ENCODE results near the gene TBC1D22A. TPM values are rescaled to one million over a fixed set of nuclear protein-coding genes. Genes with fewer than 3 reads are reported as not detected.

Gene TBC1D22A
- total RNA-seq, 1 experiment from 2014 or later: 14.3 TPM

DNA sequence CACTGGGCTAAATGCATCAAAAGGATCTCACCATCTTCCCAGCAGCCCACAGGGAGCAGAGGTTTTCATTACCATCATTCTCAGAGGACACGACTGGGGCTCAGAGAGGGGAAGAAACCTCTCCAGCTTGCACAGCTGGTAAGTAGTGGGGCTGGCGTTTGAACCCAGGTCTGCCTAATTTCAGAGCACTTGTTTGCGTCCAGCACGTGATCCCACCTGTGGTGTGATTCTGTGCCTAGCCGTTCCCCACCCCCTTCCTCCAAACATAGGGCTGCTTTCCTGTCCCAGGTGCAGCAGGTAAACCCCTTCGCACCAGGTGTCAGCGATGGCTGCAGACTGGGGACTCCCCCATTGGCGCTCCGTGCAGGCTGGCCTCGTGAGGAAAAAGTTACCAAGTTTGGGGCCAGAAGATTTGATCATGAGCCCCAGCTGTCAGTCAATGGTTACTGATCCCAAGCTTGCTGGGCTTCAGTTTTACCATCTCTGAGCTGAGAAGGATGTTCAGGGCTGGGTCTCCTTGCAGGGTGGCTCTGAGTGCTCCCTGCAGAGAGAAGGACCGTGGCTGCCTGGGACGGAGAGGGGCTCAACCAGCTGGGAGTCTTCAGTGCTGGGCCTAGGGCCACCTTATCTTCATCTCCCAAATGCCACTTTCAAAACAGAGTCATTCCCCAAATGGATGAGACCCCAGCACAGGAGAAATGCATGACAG is 445.6 kb downstream of the TBC1D22A start:
- ATAC-seq: no peak
- intact Hi-C loops (cut with micrococcal nuclease): no loop called here
- CTCF ChIA-PET: no interaction called here

GRCh38 chr22:47208630-47209029 is 446.2 kb downstream of the TBC1D22A start:
- intact Hi-C loops (cut with micrococcal nuclease): no loop called here
- no peak for ATAC-seq
- Histone ChIP-seq H2AFZ (ENCODE audit: low read length) (no peak overlapping the region), H3K27ac (ENCODE audit: low read length) (no peak overlapping the region), H3K4me2 (ENCODE audit: low read length) (no peak overlapping the region), H4K20me1 (ENCODE audit: low read length) (no peaks in the 10 kb centered on the region), H3K4me3 (ENCODE audit: low read length) (no peak overlapping the region), H3K36me3 (ENCODE audit: low read depth, low read length) (no peaks in the 10 kb centered on the region), H3K9me3 (ENCODE audit: low read length) (no peaks in the 10 kb centered on the region), H3K9me2 (replicated peaks; ENCODE audit: low read length) (no peaks in the 10 kb centered on the region), H3K9ac (ENCODE audit: low read length) (no peak overlapping the region), H3F3A (ENCODE audit: low read length, unreplicated experiment) (no peaks in the 10 kb centered on the region), H3K79me2 (ENCODE audit: low read length) (no peaks in the 10 kb centered on the region), H3K27me3 (ENCODE audit: low read length) (no peaks in the 10 kb centered on the region), H3K4me1 (ENCODE audit: insufficient read depth, low read length) (no peaks in the 10 kb centered on the region)
- DNase-seq: no peak
- no peak for TF ChIP-seq EZH2phosphoT487 (IDR thresholded peaks at IDR 0.05; ENCODE audit: borderline replicate concordance, low read length)
- TF ChIP-seq CTCF (conservative IDR thresholded peaks at IDR 0.05; ENCODE audit: low read depth, low read length): no peak
- no peak for TF ChIP-seq EZH2 (IDR thresholded peaks at IDR 0.05; ENCODE audit: low read length, unreplicated experiment)
- BruUV-seq (replicated peaks): no TSS peak
- CTCF ChIA-PET: no interaction called here
- POLR2A ChIA-PET (ENCODE audit: unreplicated experiment): no interaction called here

More for the DNA sequence above, 445.6 kb downstream of the TBC1D22A start:
- TF ChIP-seq EZH2 (IDR thresholded peaks at IDR 0.05; ENCODE audit: low read length, unreplicated experiment) (no peak), CTCF (conservative IDR thresholded peaks at IDR 0.05; ENCODE audit: low read depth, low read length) (no peak), EZH2phosphoT487 (IDR thresholded peaks at IDR 0.05; ENCODE audit: borderline replicate concordance, low read length) (no peak)
- Histone ChIP-seq H3K27me3 (ENCODE audit: low read length) (no peaks in the 10 kb centered on the region), H3K36me3 (ENCODE audit: low read depth, low read length) (no peaks in the 10 kb centered on the region), H3K4me3 (ENCODE audit: low read length) (no peak overlapping the region), H3K4me1 (ENCODE audit: insufficient read depth, low read length) (no peaks in the 10 kb centered on the region), H3K9me2 (replicated peaks; ENCODE audit: low read length) (no peaks in the 10 kb centered on the region), H3F3A (ENCODE audit: low read length, unreplicated experiment) (no peaks in the 10 kb centered on the region), H4K20me1 (ENCODE audit: low read length) (no peaks in the 10 kb centered on the region), H2AFZ (ENCODE audit: low read length) (no peak overlapping the region), H3K9me3 (ENCODE audit: low read length) (no peaks in the 10 kb centered on the region), H3K9ac (ENCODE audit: low read length) (no peak overlapping the region), H3K27ac (ENCODE audit: low read length) (no peak overlapping the region), H3K79me2 (ENCODE audit: low read length) (no peaks in the 10 kb centered on the region), H3K4me2 (ENCODE audit: low read length) (no peak overlapping the region)
- BruUV-seq (replicated peaks): no TSS peak
- POLR2A ChIA-PET (ENCODE audit: unreplicated experiment): no interaction called here
- no peak for DNase-seq

DNA sequence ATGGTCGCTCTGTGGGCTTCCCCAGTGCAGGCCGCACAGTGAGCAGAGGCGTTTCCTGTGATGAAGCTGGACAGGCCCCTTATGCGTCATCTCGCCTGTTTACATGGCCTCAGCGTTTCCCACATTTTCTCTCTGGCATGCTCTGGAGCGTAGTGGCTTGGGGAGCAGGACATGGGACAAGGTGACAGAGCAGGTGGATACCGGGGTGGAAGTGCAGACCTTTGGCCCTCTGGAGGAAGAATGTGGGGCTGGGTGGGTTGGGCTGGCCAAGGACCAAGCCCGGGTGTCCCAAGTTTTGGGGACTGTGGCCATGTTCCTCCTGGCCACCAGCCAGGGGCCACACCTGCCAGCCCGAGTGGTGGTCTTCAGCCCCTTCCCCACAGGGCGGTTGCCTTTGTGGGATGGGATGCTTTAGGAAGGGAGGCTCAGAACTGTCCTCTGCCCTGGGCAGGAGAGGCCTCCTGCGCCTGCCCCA is 446.6 kb downstream of the TBC1D22A start:
- no peaks in the 10 kb centered on the region for H3K9me2 ChIP-seq (replicated peaks; ENCODE audit: low read length)
- H3K4me1 ChIP-seq (ENCODE audit: insufficient read depth, low read length): no peaks in the 10 kb centered on the region
- H2AFZ ChIP-seq (ENCODE audit: low read length): no peak overlapping the region
- BruUV-seq (replicated peaks): no TSS peak
- H3K9me3 ChIP-seq (ENCODE audit: low read length): no peaks in the 10 kb centered on the region
- ATAC-seq: no peak
- TF ChIP-seq EZH2phosphoT487 (IDR thresholded peaks at IDR 0.05; ENCODE audit: borderline replicate concordance, low read length) (no peak), CTCF (conservative IDR thresholded peaks at IDR 0.05; ENCODE audit: low read depth, low read length) (no peak), EZH2 (IDR thresholded peaks at IDR 0.05; ENCODE audit: low read length, unreplicated experiment) (no peak)
- intact Hi-C loops (cut with micrococcal nuclease): no loop called here
- no peaks in the 10 kb centered on the region for H3K27me3 ChIP-seq (ENCODE audit: low read length)
- H3F3A ChIP-seq (ENCODE audit: low read length, unreplicated experiment): no peaks in the 10 kb centered on the region
- H3K79me2 ChIP-seq (ENCODE audit: low read length): no peaks in the 10 kb centered on the region
- no peaks in the 10 kb centered on the region for H3K36me3 ChIP-seq (ENCODE audit: low read depth, low read length)
- POLR2A ChIA-PET (ENCODE audit: unreplicated experiment): no interaction called here
- no peaks in the 10 kb centered on the region for H4K20me1 ChIP-seq (ENCODE audit: low read length)
- H3K4me3 ChIP-seq (ENCODE audit: low read length): no peak overlapping the region
- no peak overlapping the region for H3K27ac ChIP-seq (ENCODE audit: low read length)
- no peak for DNase-seq
- H3K9ac ChIP-seq (ENCODE audit: low read length): no peak overlapping the region
- H3K4me2 ChIP-seq (ENCODE audit: low read length): no peak overlapping the region
- CTCF ChIA-PET: no interaction called here

All from PC-3 (cell line).